NCI-H510A treated with DMSO at 0.1 percent for 48 hours (cell line): Measurements from ENCODE around the gene C7orf33.
"Not testable (repeated sequence)": the region's sequence is repeated elsewhere in the genome, so short reads cannot be mapped to it uniquely, and the experiment has no call there.

Experiments used
- DNase-seq: peaks from one replicate; lab custom pipeline; 2025; lab: John Stamatoyannopoulos, UW

The C7orf33 gene

GRCh38 chr7:148590471-148590870, at the start of gene C7orf33:
Gene C7orf33 (plus strand): TSS chr7:148590766. CDS start chr7:148590926, 160 bp downstream.
- DNase-seq: no peak

- DNase-seq: no peak
Measured at GRCh38 chr7:148541891-148542504, 48.6 kb upstream of the C7orf33 start.

- DNase-seq: no peak
Measured at GRCh38 chr7:148543302-148543701, 47.3 kb upstream of the C7orf33 start.

GRCh38 chr7:148545172-148545571, 45.4 kb upstream of the C7orf33 start:
- no peak for DNase-seq

GRCh38 chr7:148545932-148546331, 44.6 kb upstream of the C7orf33 start:
- DNase-seq: no peak

- no peak for DNase-seq
Measured at GRCh38 chr7:148546857-148547256, 43.7 kb upstream of the C7orf33 start.

GRCh38 chr7:148547951-148548350, 42.6 kb upstream of the C7orf33 start:
- DNase-seq: no peak

GRCh38 chr7:148553979-148554378, 36.6 kb upstream of the C7orf33 start:
- DNase-seq: no peak

- DNase-seq: no peak
Measured at GRCh38 chr7:148556892-148557291, 33.7 kb upstream of the C7orf33 start.

- DNase-seq: no peak
Measured at GRCh38 chr7:148558914-148559313, 31.7 kb upstream of the C7orf33 start.

GRCh38 chr7:148561099-148561498, 29.5 kb upstream of the C7orf33 start:
- DNase-seq: no peak

GRCh38 chr7:148563583-148564274, 26.8 kb upstream of the C7orf33 start:
- DNase-seq: no peak

GRCh38 chr7:148564275-148564951, 26.2 kb upstream of the C7orf33 start:
- DNase-seq: not testable (repeated sequence)

- no peak for DNase-seq
Measured at GRCh38 chr7:148566736-148567135, 23.8 kb upstream of the C7orf33 start.

GRCh38 chr7:148567524-148567923, 23.0 kb upstream of the C7orf33 start:
- DNase-seq: no peak

GRCh38 chr7:148570510-148570909, 20.1 kb upstream of the C7orf33 start:
- DNase-seq: no peak

- not testable (repeated sequence) for DNase-seq
Measured at GRCh38 chr7:148570973-148571372, 19.6 kb upstream of the C7orf33 start.

- DNase-seq: no peak
Measured at GRCh38 chr7:148571381-148571780, 19.2 kb upstream of the C7orf33 start.

- no peak for DNase-seq
Measured at GRCh38 chr7:148572067-148572522, 18.5 kb upstream of the C7orf33 start.

GRCh38 chr7:148573581-148573980, 17.0 kb upstream of the C7orf33 start:
- not testable (repeated sequence) for DNase-seq

- DNase-seq: peak; percentile 5
Measured at GRCh38 chr7:148575640-148576411, 14.7 kb upstream of the C7orf33 start.

- DNase-seq: no peak
Measured at GRCh38 chr7:148579366-148579765, 11.2 kb upstream of the C7orf33 start.
